K562 (cell line): ENCODE measurements around the gene MVB12B. TPM values are rescaled to one million over a fixed set of nuclear protein-coding genes. Genes with fewer than 3 reads are reported as not detected.

ENCODE experiments used
- ATAC-seq: fragments of 200-7000 bp; cut with Tn5 transposase; 3 replicates; pipeline ENCODE4 v1.9.1; 2020; ENCODE audit warnings: moderate library complexity
- BruUV-seq: library from RNA; stranded (reverse); fragments of 400-500 nt; replicated peaks from 2 replicates; lab custom pipeline; 2021; lab: Mats Ljungman, UMichigan
- CTCF ChIA-PET: fragments of 300-600 bp; formaldehyde crosslinking; extraction: SDS; loops from one replicate; lab custom pipeline; 2021; ENCODE audit warnings: low intra/inter-chr PET ratio; lab: Yijun Ruan, JAX
- POLR2A ChIA-PET: fragments of 300-600, 350-650 bp; sonication (Branson Sonifier 250); formaldehyde crosslinking; extraction: SDS; loops from one replicate; lab custom pipeline; 2021; ENCODE audit warnings: antibody characterized with exemption, inconsistent platforms; lab: Yijun Ruan, JAX
- DNase-seq, 4 experiments: peaks; one replicate each; pipeline versions ENCODE4 v3.0.0 to v3.0.0-alpha.2; 2011 to 2018; ENCODE audit warnings: low spot score in 3 of 4, mixed read lengths in 3 of 4; ENCODE audit errors: extremely low read depth in 1 of 4
- FAIRE-seq: peaks from 2 replicates; lab custom pipeline; 2011; peaks lifted over from hg19 to GRCh38; lab: Jason Lieb, UNC
- H2AFZ ChIP-seq: 2 replicates; pipeline ENCODE4 v1.6.0; 2011; ENCODE audit warnings: low read depth, low read length, control low read depth, inconsistent platforms
- H3K27ac ChIP-seq: fragments of 200-600 bp; 3 replicates; pipeline ENCODE4 v1.8.0; 2011; ENCODE audit warnings: low read depth, mild to moderate bottlenecking, control low read depth, inconsistent platforms, low read length, moderate library complexity, mixed read lengths; ENCODE audit errors: extremely low read depth
- H3K27me3 ChIP-seq, 2 experiments: fragments of 300-600 bp in 1 of 2; 2 replicates in 1 of 2; 3 replicates in 1 of 2; pipeline versions ENCODE4 v1.6.0 to v1.8.0; 2011; ENCODE audit warnings: inconsistent platforms in 2 of 2, low read length in 2 of 2, mild to moderate bottlenecking in 1 of 2, mixed read lengths in 1 of 2, moderate library complexity in 1 of 2; ENCODE audit not compliant: control insufficient read depth in 2 of 2, insufficient read depth in 2 of 2
- H3K36me3 ChIP-seq: fragments of 300-600 bp; 3 replicates; pipeline ENCODE4 v1.8.0; 2011; ENCODE audit warnings: mild to moderate bottlenecking, low read length, inconsistent platforms; ENCODE audit not compliant: control insufficient read depth, insufficient read depth
- H3K4me1 ChIP-seq, 2 experiments: fragments of 200-600 bp in 1 of 2; replicated peaks in 1 of 2; 2 replicates in 1 of 2; 3 replicates in 1 of 2; pipeline versions ENCODE4 v1.5.1 to v1.8.0; 2011; ENCODE audit warnings: inconsistent platforms in 2 of 2, low read length in 2 of 2, mild to moderate bottlenecking in 1 of 2, mixed read lengths in 1 of 2, moderate library complexity in 1 of 2; ENCODE audit not compliant: control insufficient read depth in 2 of 2, insufficient read depth in 2 of 2
- H3K4me2 ChIP-seq: 2 replicates; pipeline ENCODE4 v1.6.1; 2011; ENCODE audit warnings: low read length, control low read depth, inconsistent platforms, mixed read lengths; ENCODE audit not compliant: insufficient read depth
- H3K4me3 ChIP-seq: fragments of 200-600 bp; sonication (generic), shearing (Covaris generic); 2 replicates; pipeline ENCODE4 v1.5.1; 2016; ENCODE audit warnings: control low read depth, inconsistent platforms
- H3K79me2 ChIP-seq: fragments of 200-600 bp; 3 replicates; pipeline ENCODE4 v1.8.0; 2011; ENCODE audit warnings: low read length, inconsistent platforms; ENCODE audit not compliant: control insufficient read depth, insufficient read depth
- H3K9ac ChIP-seq, 2 experiments: 2 replicates each; pipeline versions ENCODE4 v1.6.0 to v1.6.1; 2011; ENCODE audit warnings: low read depth in 2 of 2, low read length in 2 of 2, control low read depth in 1 of 2, inconsistent platforms in 1 of 2, mild to moderate bottlenecking in 1 of 2, mixed read lengths in 1 of 2; ENCODE audit not compliant: insufficient read depth in 1 of 2
- H3K9me1 ChIP-seq: one replicate; pipeline ENCODE4 v1.6.0; 2011; ENCODE audit warnings: inconsistent platforms, mild to moderate bottlenecking, low read length, moderate library complexity; ENCODE audit not compliant: control insufficient read depth, insufficient read depth
- H3K9me3 ChIP-seq: replicated peaks from 2 replicates; pipeline ENCODE4 v1.5.1; 2011; ENCODE audit warnings: low read depth, low read length, inconsistent platforms; ENCODE audit not compliant: control insufficient read depth, insufficient read depth
- H4K20me1 ChIP-seq: replicated peaks from 2 replicates; pipeline ENCODE4 v1.6.1; 2011; ENCODE audit warnings: low read length, inconsistent platforms, mixed read lengths; ENCODE audit not compliant: control insufficient read depth, insufficient read depth
- CAMTA2 ChIP-seq: fragments of 250-450 bp; sonication (Bioruptor Pico); conservative IDR thresholded peaks from 2 replicates; pipeline ENCODE4 v1.5.1; 2022
- LARP7 ChIP-seq: fragments of 450-650 bp; IDR thresholded peaks from 2 replicates; pipeline ENCODE4 v1.6.1; 2016
- PHF20 ChIP-seq: fragments of 450-650 bp; IDR thresholded peaks from 2 replicates; pipeline ENCODE4 v1.6.1; 2018; ENCODE audit not compliant: partially characterized antibody
- PHTF2 ChIP-seq: fragments of 250-450 bp; sonication (Bioruptor Pico); IDR thresholded peaks from 2 replicates; pipeline ENCODE4 v1.5.0; 2021; ENCODE audit warnings: mild to moderate bottlenecking
- RFX7 ChIP-seq: fragments of 250-450 bp; sonication (Bioruptor Pico); IDR thresholded peaks from 2 replicates; pipeline ENCODE4 v1.5.1; 2021; ENCODE audit warnings: mild to moderate bottlenecking
- SMARCA4 ChIP-seq: fragments of 450-650 bp; IDR thresholded peaks from 2 replicates; pipeline ENCODE4 v1.6.1; 2016
- TAL1 ChIP-seq: fragments of 450-650 bp; IDR thresholded peaks from 2 replicates; pipeline ENCODE4 v1.6.1; 2016; ENCODE audit warnings: mild to moderate bottlenecking
- ZKSCAN1 ChIP-seq: fragments of 150-350 bp; IDR thresholded peaks from 2 replicates; pipeline ENCODE4 v1.6.1; 2016; ENCODE audit warnings: low read depth, low read length
- ZKSCAN8 ChIP-seq: fragments of 200-800 bp; sonication (Bioruptor generic); IDR thresholded peaks from 2 replicates; pipeline ENCODE4 v1.6.1; 2016; ENCODE audit warnings: missing genetic modification characterization, missing compliant biosample characterization
- ZNF431 ChIP-seq: sonication (generic); formaldehyde crosslinking; IDR thresholded peaks from 2 replicates; pipeline ENCODE4 v1.8.0; 2022; ENCODE audit warnings: mild to moderate bottlenecking, missing genetic modification reagents
- ZNF785 ChIP-seq: fragments of 250-450 bp; sonication (Bioruptor Pico); IDR thresholded peaks from 2 replicates; pipeline ENCODE4 v1.4.0; 2020; ENCODE audit warnings: mild to moderate bottlenecking
- WGBS: fragments of 100-300 bp; shearing (Covaris generic); methylation state at CpG from one replicate; pipeline ENCODE4 v1.1.6; 2016; ENCODE audit warnings: low coverage, mixed read lengths; ENCODE audit not compliant: insufficient coverage; ENCODE audit errors: missing lambda C conversion rate; 5-methylcytosine and 5-hydroxymethylcytosine counted together
- in situ Hi-C: fragments of 300-500 bp; cut with MboI; formaldehyde crosslinking; loops from 4 replicates; pipeline ENCODE4 v1.15.0; 2018; ENCODE audit warnings: inconsistent platforms, mixed read lengths
- intact Hi-C: fragments of 100-400 bp; cut with micrococcal nuclease; formaldehyde crosslinking; loops from 2 replicates; pipeline ENCODE4 v1.14.2; 2022
- polyA plus RNA-seq, 8 experiments: library from polyadenylated mRNA; depleted of rRNA in 4 of 8; stranded (reverse) in 5 of 8; unstranded in 3 of 8; fragments of >200 nt; fragmentation: Nextera tagmentation in 2 of 8; fragmentation: Illumina TruSeq in 1 of 8; extraction: Ambion mirVana in 2 of 8; extraction: Trizol in 1 of 8; gene quantifications; 2 replicates each; pipeline versions ENCODE4 v1.2.1 to v1.2.3, GENCODE V29; 2011 to 2014; ENCODE audit warnings: inconsistent platforms in 1 of 8, missing spikeins in 1 of 8
- total RNA-seq, 7 experiments: library from RNA; depleted of rRNA in 6 of 7; stranded (reverse); fragments of >200 nt in 6 of 7; fragmentation: Illumina TruSeq in 2 of 7; extraction: Trizol in 2 of 7; gene quantifications; 2 replicates each; pipeline versions ENCODE4 v1.2.1 to v1.2.3, GENCODE V29; 2011 to 2021; ENCODE audit warnings: low replicate concordance in 1 of 7
- TF ChIP-seq, protein P1 (sequence below): fragments of 450-650 bp; conservative IDR thresholded peaks from 2 replicates; pipeline ENCODE4 v1.6.1; 2016; ENCODE audit warnings: missing genetic modification characterization, low read depth, mild to moderate bottlenecking, control low read depth, missing compliant biosample characterization
- TF ChIP-seq, protein P2 (sequence below): fragments of 250-450 bp; sonication (Bioruptor Pico); IDR thresholded peaks from 2 replicates; pipeline ENCODE4 v1.8.0; 2021; ENCODE audit warnings: borderline replicate concordance, mild to moderate bottlenecking, moderate library complexity; ENCODE audit not compliant: poor library complexity, severe bottlenecking
- TF ChIP-seq, protein P3 (sequence below): fragments of 250-450 bp; sonication (Bioruptor Pico); IDR thresholded peaks from 2 replicates; pipeline ENCODE4 v1.5.0; 2021

Gene MVB12B
- total and polyA plus RNA-seq, 9 of the 15 experiments (the other 6 are each of a cell fraction or from before 2014, with no cell fraction given): not detected

DNA sequence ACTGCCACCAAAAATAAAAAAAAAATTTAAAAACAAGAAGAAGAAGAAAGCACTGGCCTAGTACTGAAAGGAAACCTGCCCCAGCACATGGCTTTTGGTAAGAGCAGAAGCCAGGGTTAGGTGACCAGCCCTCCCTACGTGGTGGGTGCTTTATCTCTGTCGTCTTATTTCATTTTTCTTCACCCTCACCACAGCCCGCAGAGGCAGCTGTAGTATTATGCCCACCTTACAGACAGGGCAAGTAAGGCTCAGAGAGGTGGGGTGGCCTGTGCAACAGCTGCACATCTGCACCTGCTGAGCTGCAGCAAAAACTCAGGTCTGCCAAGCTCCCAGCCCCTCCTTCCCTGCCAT is 146.3 kb downstream of the MVB12B start:
- Histone ChIP-seq H3K27me3 (peaks cover 32 to 71% of the 10 kb centered on the region in 2 experiments), H3K9ac (no peak overlapping the region), H3K36me3 (no peaks in the 10 kb centered on the region), H3K27ac (no peak overlapping the region), H3K79me2 (no peaks in the 10 kb centered on the region), H3K4me3 (no peak overlapping the region), H3K4me2 (no peak overlapping the region), H3K4me1 (no peaks in the 10 kb centered on the region), H3K9me3 (no peaks in the 10 kb centered on the region), H2AFZ (no peak overlapping the region), H4K20me1 (no peaks in the 10 kb centered on the region; the same call in 1 of the 2 replicates), H3K9me1 (no peaks in the 10 kb centered on the region)
- WGBS: 3% methylated on average over 3 of the region's 3 CpGs
- TF ChIP-seq PHTF2 (no peak), SMARCA4 (no peak), TAL1 (no peak), ZNF431 (CRISPR knock-in tag) (no peak), ZNF785 (CRISPR knock-in tag) (no peak), ZKSCAN8 (CRISPR knock-in tag) (no peak), ZKSCAN1 (no peak), PHF20 (no peak), RFX7 (no peak), CAMTA2 (CRISPR knock-in tag) (no peak), LARP7 (no peak)
- TF ChIP-seq, protein P1, sequence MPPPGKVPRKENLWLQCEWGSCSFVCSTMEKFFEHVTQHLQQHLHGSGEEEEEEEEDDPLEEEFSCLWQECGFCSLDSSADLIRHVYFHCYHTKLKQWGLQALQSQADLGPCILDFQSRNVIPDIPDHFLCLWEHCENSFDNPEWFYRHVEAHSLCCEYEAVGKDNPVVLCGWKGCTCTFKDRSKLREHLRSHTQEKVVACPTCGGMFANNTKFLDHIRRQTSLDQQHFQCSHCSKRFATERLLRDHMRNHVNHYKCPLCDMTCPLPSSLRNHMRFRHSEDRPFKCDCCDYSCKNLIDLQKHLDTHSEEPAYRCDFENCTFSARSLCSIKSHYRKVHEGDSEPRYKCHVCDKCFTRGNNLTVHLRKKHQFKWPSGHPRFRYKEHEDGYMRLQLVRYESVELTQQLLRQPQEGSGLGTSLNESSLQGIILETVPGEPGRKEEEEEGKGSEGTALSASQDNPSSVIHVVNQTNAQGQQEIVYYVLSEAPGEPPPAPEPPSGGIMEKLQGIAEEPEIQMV (tag): no peak
- TF ChIP-seq, protein P2, sequence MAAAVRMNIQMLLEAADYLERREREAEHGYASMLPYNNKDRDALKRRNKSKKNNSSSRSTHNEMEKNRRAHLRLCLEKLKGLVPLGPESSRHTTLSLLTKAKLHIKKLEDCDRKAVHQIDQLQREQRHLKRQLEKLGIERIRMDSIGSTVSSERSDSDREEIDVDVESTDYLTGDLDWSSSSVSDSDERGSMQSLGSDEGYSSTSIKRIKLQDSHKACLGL (CRISPR knock-in tag): no peak
- TF ChIP-seq, protein P3, sequence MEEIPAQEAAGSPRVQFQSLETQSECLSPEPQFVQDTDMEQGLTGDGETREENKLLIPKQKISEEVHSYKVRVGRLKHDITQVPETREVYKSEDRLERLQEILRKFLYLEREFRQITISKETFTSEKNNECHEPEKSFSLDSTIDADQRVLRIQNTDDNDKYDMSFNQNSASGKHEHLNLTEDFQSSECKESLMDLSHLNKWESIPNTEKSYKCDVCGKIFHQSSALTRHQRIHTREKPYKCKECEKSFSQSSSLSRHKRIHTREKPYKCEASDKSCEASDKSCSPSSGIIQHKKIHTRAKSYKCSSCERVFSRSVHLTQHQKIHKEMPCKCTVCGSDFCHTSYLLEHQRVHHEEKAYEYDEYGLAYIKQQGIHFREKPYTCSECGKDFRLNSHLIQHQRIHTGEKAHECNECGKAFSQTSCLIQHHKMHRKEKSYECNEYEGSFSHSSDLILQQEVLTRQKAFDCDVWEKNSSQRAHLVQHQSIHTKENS (CRISPR knock-in tag): no peak
- no peak for FAIRE-seq
- intact Hi-C loops: no loop called here
- no TSS peak for BruUV-seq
- in situ Hi-C loops: no loop called here
- ChIA-PET CTCF (no interaction called here), POLR2A (interaction anchor here (1.3 to 1.7 kb wide), 2 partner anchors 7 to 9 kb away, joined by 3 read pairs; no protein-coding TSS in a partner anchor)
- DNase-seq: no peak
- ATAC-seq: no peak
